HCT116 (cell line): ENCODE data around the gene OLAH. TPM values are rescaled to one million over a fixed set of nuclear protein-coding genes. Genes with fewer than 3 reads are reported as not detected.

Experiments
- ATAC-seq: fragments of 200-7000 bp; cut with Tn5 transposase; 2 replicates; pipeline ENCODE4 v1.9.1; 2020; ENCODE audit warnings: mild to moderate bottlenecking, moderate library complexity
- BruUV-seq: library from RNA; stranded (reverse); fragments of 400-500 nt; replicated peaks from 2 replicates; lab custom pipeline; 2021; lab: Mats Ljungman, UMichigan
- CTCF ChIA-PET: fragments of 300-600 bp; sonication (Branson Sonifier 250); formaldehyde crosslinking; loops from one replicate; lab custom pipeline; 2021; ENCODE audit warnings: antibody characterized with exemption; lab: Charles Lee
- POLR2A ChIA-PET: fragments of 300-600, 350-600 bp; sonication (Branson Sonifier 250); formaldehyde crosslinking; loops from one replicate; lab custom pipeline; 2021; ENCODE audit warnings: antibody characterized with exemption; lab: Charles Lee
- RAD21 ChIA-PET, 2 experiments: fragments of 300-600 bp; sonication (Branson Sonifier 250); formaldehyde crosslinking; loops; one replicate each; lab custom pipeline; 2023; ENCODE audit warnings: low total read pairs in 2 of 2; ENCODE audit not compliant: uncharacterized antibody in 2 of 2, unreplicated experiment in 2 of 2, low non-redundant PET in 1 of 2; lab: Charles Lee
- DNase-seq: peaks from one replicate; pipeline ENCODE4 v3.0.0-alpha.2; 2010; ENCODE audit warnings: low read depth, low spot score
- H2AFZ ChIP-seq: fragments of 200-600 bp; shearing (Covaris generic), sonication (generic); 2 replicates; pipeline ENCODE4 v1.6.1; 2017; ENCODE audit warnings: low read depth, mixed run types, mixed read lengths, antibody characterized with exemption, low read length; ENCODE audit not compliant: poor library complexity, severe bottlenecking
- H3K27ac ChIP-seq: 2 replicates; pipeline ENCODE4 v1.5.1; 2012; ENCODE audit warnings: low read depth, low read length
- H3K27me3 ChIP-seq: fragments of 200-600 bp; sonication (generic); 2 replicates; pipeline ENCODE4 v1.6.1; 2016; ENCODE audit warnings: mixed run types, low read length, mixed read lengths; ENCODE audit not compliant: insufficient read depth
- H3K36me3 ChIP-seq, 2 experiments: fragments of 200-500 bp in 1 of 2; fragments of 200-600 bp in 1 of 2; sonication (Bioruptor generic) in 1 of 2; sonication (generic) in 1 of 2; 2 replicates each; pipeline versions ENCODE4 v1.5.1 to v1.6.1; 2014 to 2016; ENCODE audit warnings: low read length in 2 of 2, inconsistent platforms in 1 of 2, mixed read lengths in 1 of 2, mixed run types in 1 of 2; ENCODE audit not compliant: insufficient read depth in 2 of 2, control insufficient read depth in 1 of 2
- H3K4me1 ChIP-seq, 2 experiments: fragments of 200-600 bp in 1 of 2; sonication (generic) in 1 of 2; 2 replicates each; pipeline versions ENCODE4 v1.5.1 to v1.6.1; 2012 to 2017; ENCODE audit warnings: low read length in 2 of 2, inconsistent platforms in 1 of 2, mild to moderate bottlenecking in 1 of 2, mixed read lengths in 1 of 2, mixed run types in 1 of 2, moderate library complexity in 1 of 2; ENCODE audit not compliant: insufficient read depth in 2 of 2, control insufficient read depth in 1 of 2
- H3K4me2 ChIP-seq: fragments of 200-600 bp; sonication (generic); 2 replicates; pipeline ENCODE4 v1.6.1; 2017; ENCODE audit warnings: mixed run types, low read length, mixed read lengths
- H3K4me3 ChIP-seq, 2 experiments: fragments of 200-600 bp in 1 of 2; sonication (generic) in 1 of 2; replicated peaks in 1 of 2; 2 replicates each; pipeline ENCODE4 v1.5.1; 2011 to 2016; ENCODE audit warnings: low read length in 2 of 2, control low read depth in 1 of 2, low read depth in 1 of 2, mild to moderate bottlenecking in 1 of 2, mixed read lengths in 1 of 2, mixed run types in 1 of 2
- H3K79me2 ChIP-seq: fragments of 200-600 bp; sonication (generic); 2 replicates; pipeline ENCODE4 v1.6.1; 2017; ENCODE audit warnings: mild to moderate bottlenecking, mixed run types, low read length, moderate library complexity, mixed read lengths; ENCODE audit not compliant: insufficient read depth
- H3K9ac ChIP-seq: fragments of 200-600 bp; sonication (generic); 2 replicates; pipeline ENCODE4 v1.6.1; 2016; ENCODE audit warnings: low read length, mixed read lengths
- H3K9me2 ChIP-seq: fragments of 200-600 bp; sonication (generic), shearing (Covaris generic); 2 replicates; pipeline ENCODE4 v1.6.1; 2017; ENCODE audit warnings: mixed run types, mild to moderate bottlenecking, moderate library complexity; ENCODE audit not compliant: insufficient read depth
- H3K9me3 ChIP-seq, 2 experiments: fragments of 200-500 bp in 1 of 2; fragments of 200-600 bp in 1 of 2; sonication (Bioruptor generic) in 1 of 2; sonication (generic) in 1 of 2; 2 replicates each; pipeline ENCODE4 v1.6.1; 2014 to 2017; ENCODE audit warnings: low read length in 2 of 2, mixed read lengths in 2 of 2, inconsistent platforms in 1 of 2, low read depth in 1 of 2, mild to moderate bottlenecking in 1 of 2, mixed run types in 1 of 2, moderate library complexity in 1 of 2; ENCODE audit not compliant: control insufficient read depth in 1 of 2, insufficient read depth in 1 of 2
- H4K20me1 ChIP-seq: fragments of 200-600 bp; sonication (generic), shearing (Covaris generic); 2 replicates; pipeline ENCODE4 v1.6.1; 2017; ENCODE audit warnings: mixed run types, mild to moderate bottlenecking, moderate library complexity; ENCODE audit not compliant: insufficient read depth
- EGR1 ChIP-seq: IDR thresholded peaks from 2 replicates; pipeline ENCODE4 v1.6.1; 2012; ENCODE audit warnings: low read depth
- ELF1 ChIP-seq: IDR thresholded peaks from 2 replicates; pipeline ENCODE4 v1.6.1; 2012; ENCODE audit warnings: low read depth, borderline replicate concordance
- EZH2phosphoT487 ChIP-seq: fragments of 200-600 bp; IDR thresholded peaks from 2 replicates; pipeline ENCODE4 v1.6.1; 2018; ENCODE audit warnings: antibody characterized with exemption, borderline replicate concordance
- JUND ChIP-seq: IDR thresholded peaks from 2 replicates; pipeline ENCODE4 v1.6.1; 2012
- POLR2A ChIP-seq: IDR thresholded peaks from 2 replicates; pipeline ENCODE4 v1.7.0; 2011; ENCODE audit warnings: borderline replicate concordance; ENCODE audit not compliant: insufficient read depth, insufficient read length; ENCODE audit errors: extremely low read depth
- POLR2AphosphoS5 ChIP-seq: IDR thresholded peaks from 2 replicates; pipeline ENCODE4 v1.6.1; 2011; ENCODE audit warnings: mild to moderate bottlenecking, low read depth, low read length, moderate library complexity
- SIN3A ChIP-seq: IDR thresholded peaks from 2 replicates; pipeline ENCODE4 v1.6.1; 2012; ENCODE audit warnings: low read depth
- SP1 ChIP-seq: IDR thresholded peaks from 2 replicates; pipeline ENCODE4 v1.6.1; 2012; ENCODE audit warnings: low read depth
- TCF7L2 ChIP-seq: IDR thresholded peaks from 2 replicates; pipeline ENCODE4 v1.7.0; 2011; ENCODE audit warnings: borderline replicate concordance, inconsistent platforms; ENCODE audit not compliant: insufficient read depth, insufficient read length; ENCODE audit errors: extremely low read depth
- ZFX ChIP-seq: fragments of 450-650 bp; IDR thresholded peaks from 2 replicates; pipeline ENCODE4 v1.6.1; 2017
- intact Hi-C: fragments of 100-400 bp; cut with micrococcal nuclease; formaldehyde crosslinking; loops from 2 replicates; pipeline ENCODE4 v1.10.0; 2022
- total RNA-seq: library from RNA; stranded (reverse); gene quantifications from one replicate; pipeline ENCODE4 v1.2.1, GENCODE V29; 2021; ENCODE audit not compliant: unreplicated experiment
- TF ChIP-seq, protein P1 (sequence below): IDR thresholded peaks from 2 replicates; pipeline ENCODE4 v1.6.1; 2012
- TF ChIP-seq, protein P2 (sequence below): IDR thresholded peaks from 2 replicates; pipeline ENCODE4 v1.6.1; 2011; ENCODE audit warnings: mild to moderate bottlenecking, low read length, moderate library complexity; ENCODE audit not compliant: insufficient replicate concordance; ENCODE audit errors: extremely low read depth
- TF ChIP-seq, protein P3 (sequence below), 3 experiments: fragments of 200-600 bp in 1 of 3; sonication (generic) in 1 of 3; IDR thresholded peaks in 2 of 3; conservative IDR thresholded peaks in 1 of 3; 2 replicates each; pipeline ENCODE4 v1.5.1; 2012 to 2017; ENCODE audit warnings: low read depth in 2 of 3, low read length in 2 of 3, antibody characterized with exemption in 1 of 3, borderline replicate concordance in 1 of 3, control low read depth in 1 of 3, mild to moderate bottlenecking in 1 of 3, mixed read lengths in 1 of 3, mixed run types in 1 of 3, moderate library complexity in 1 of 3; ENCODE audit not compliant: insufficient read depth in 1 of 3

OLAH gene
- total RNA-seq, 1 experiment from 2014 or later: not detected

DNA sequence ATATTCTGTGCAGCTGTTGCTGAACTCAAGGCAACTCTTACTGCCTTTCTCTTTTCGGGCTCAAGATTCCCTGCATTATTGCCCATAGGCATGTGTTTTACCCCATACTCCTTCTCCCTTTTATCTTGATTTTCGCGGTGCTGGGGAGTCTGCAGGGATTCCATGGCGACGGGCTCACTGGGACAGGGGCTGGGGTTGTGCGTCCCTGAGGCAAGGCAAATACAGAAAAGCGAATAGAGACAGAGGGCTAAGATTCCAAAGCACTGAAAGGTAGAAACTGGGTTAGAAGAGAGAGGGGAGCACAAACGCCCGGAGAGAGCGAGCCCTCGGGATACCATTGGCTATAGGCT, 52.9 kb downstream of the OLAH start:
- POLR2A ChIA-PET: no interaction called here
- H3K27me3 ChIP-seq: no peaks in the 10 kb centered on the region
- CTCF ChIA-PET: no interaction called here
- H3K4me2 ChIP-seq: peak overlapping the region; percentile 87
- no peaks in the 10 kb centered on the region; a peak in 1 of 4 replicates for H3K36me3 ChIP-seq
- DNase-seq: no peak
- no peaks in the 10 kb centered on the region for H4K20me1 ChIP-seq
- no peaks in the 10 kb centered on the region for H3K9me2 ChIP-seq
- peaks cover 8 to 22% of the 10 kb centered on the region in 2 experiments for H3K4me1 ChIP-seq
- TF ChIP-seq SP1: no peak
- TF ChIP-seq, protein P1, sequence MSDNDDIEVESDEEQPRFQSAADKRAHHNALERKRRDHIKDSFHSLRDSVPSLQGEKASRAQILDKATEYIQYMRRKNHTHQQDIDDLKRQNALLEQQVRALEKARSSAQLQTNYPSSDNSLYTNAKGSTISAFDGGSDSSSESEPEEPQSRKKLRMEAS: no peak
- H3K4me3 ChIP-seq: peak overlapping the region; percentile 80 to 82
- TSS peak; percentile 61 for BruUV-seq
- intact Hi-C loops: no loop called here
- peak overlapping the region; percentile 74 for H2AFZ ChIP-seq
- no peak for ATAC-seq
- RAD21 ChIA-PET: no interaction called here
- peak overlapping the region; percentile 90 for H3K9ac ChIP-seq
- peak overlapping the region; percentile 98 for H3K27ac ChIP-seq
- peaks cover 44% of the 10 kb centered on the region for H3K79me2 ChIP-seq
- no peaks in the 10 kb centered on the region for H3K9me3 ChIP-seq

DNA sequence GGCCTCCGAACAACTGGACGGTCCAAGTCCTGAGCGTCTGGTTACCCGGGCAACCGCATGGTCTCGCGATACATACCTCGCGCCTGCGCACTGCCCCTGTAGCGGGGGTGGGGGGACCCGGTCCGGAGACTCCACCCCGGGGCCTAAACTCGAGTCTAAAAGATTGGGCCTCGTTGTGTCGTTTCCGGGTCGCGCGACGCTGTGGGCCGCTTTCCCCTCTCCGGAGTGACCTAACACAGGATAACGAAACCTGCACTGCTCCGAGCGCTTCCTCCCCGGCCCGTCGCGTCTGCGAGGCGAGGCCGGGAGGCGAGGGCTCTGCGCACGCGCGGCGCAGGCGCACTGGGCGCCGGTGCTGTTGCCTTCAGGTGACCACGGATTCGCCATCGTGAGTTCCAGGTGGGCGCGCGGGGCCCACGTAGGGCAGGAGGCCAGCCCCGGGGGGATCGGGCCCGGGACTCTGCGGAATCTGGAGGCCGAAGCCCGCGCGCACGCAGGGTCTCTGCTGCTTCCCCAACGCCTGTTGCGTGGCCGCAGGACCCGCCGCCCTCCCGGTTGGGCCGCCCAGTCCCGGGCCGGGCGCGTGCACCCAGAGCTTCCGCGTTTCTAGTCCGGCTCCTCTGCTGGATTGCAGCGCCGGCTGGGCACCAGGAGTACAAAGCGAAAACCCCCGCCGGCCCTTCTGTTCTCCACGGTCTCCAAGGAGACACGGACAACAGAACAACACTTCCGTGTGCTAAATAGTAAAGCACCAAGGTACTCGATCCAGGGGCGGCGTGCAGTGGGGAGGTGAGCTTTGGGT, 53.5 kb downstream of the OLAH start, which contains the start of gene RPP38:
Gene RPP38, plus strand, starts transcription at position 345 of the 802 bp plus-strand sequence. CDS start 5,960 bp downstream, outside the sequence.
- intact Hi-C loops: no loop called here
- Histone ChIP-seq H3K4me2 (peak within 1 kb of the TSS; percentile 87), H3K4me1 (peaks cover 8 to 22% of the 10 kb centered on the region in 2 experiments), H3K9ac (peak within 1 kb of the TSS; percentile 90), H3K27ac (peak within 1 kb of the TSS; percentile 98), H2AFZ (peak within 1 kb of the TSS; percentile 74), H3K4me3 (peak within 1 kb of the TSS; percentile 80 to 82), H4K20me1 (no peaks in the 10 kb centered on the region), H3K79me2 (peaks cover 50% of the 10 kb centered on the region), H3K27me3 (no peaks in the 10 kb centered on the region), H3K36me3 (peaks cover 0 to under 1% of the 10 kb centered on the region in 2 experiments; a peak in 2 of 4 replicates), H3K9me2 (no peaks in the 10 kb centered on the region), H3K9me3 (no peaks in the 10 kb centered on the region)
- ChIA-PET POLR2A (no interaction called here), RAD21 (no interaction called here), CTCF (no interaction called here)
- TF ChIP-seq EGR1: peak; percentile 95
- TF ChIP-seq EZH2phosphoT487: no peak
- TF ChIP-seq, protein P2, sequence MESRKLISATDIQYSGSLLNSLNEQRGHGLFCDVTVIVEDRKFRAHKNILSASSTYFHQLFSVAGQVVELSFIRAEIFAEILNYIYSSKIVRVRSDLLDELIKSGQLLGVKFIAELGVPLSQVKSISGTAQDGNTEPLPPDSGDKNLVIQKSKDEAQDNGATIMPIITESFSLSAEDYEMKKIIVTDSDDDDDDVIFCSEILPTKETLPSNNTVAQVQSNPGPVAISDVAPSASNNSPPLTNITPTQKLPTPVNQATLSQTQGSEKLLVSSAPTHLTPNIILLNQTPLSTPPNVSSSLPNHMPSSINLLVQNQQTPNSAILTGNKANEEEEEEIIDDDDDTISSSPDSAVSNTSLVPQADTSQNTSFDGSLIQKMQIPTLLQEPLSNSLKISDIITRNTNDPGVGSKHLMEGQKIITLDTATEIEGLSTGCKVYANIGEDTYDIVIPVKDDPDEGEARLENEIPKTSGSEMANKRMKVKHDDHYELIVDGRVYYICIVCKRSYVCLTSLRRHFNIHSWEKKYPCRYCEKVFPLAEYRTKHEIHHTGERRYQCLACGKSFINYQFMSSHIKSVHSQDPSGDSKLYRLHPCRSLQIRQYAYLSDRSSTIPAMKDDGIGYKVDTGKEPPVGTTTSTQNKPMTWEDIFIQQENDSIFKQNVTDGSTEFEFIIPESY: peak; percentile 94
- TF ChIP-seq ZFX: peak; percentile 96
- TF ChIP-seq, protein P1: peak; percentile 87
- 0 out of 2 replicates have a peak, but pooled peaks have one; percentile 31 for TF ChIP-seq SIN3A
- peak; percentile 93 for TF ChIP-seq POLR2A
- TF ChIP-seq JUND: no peak
- TF ChIP-seq TCF7L2: no peak
- peak; percentile 96 for TF ChIP-seq POLR2AphosphoS5
- TF ChIP-seq, protein P3, sequence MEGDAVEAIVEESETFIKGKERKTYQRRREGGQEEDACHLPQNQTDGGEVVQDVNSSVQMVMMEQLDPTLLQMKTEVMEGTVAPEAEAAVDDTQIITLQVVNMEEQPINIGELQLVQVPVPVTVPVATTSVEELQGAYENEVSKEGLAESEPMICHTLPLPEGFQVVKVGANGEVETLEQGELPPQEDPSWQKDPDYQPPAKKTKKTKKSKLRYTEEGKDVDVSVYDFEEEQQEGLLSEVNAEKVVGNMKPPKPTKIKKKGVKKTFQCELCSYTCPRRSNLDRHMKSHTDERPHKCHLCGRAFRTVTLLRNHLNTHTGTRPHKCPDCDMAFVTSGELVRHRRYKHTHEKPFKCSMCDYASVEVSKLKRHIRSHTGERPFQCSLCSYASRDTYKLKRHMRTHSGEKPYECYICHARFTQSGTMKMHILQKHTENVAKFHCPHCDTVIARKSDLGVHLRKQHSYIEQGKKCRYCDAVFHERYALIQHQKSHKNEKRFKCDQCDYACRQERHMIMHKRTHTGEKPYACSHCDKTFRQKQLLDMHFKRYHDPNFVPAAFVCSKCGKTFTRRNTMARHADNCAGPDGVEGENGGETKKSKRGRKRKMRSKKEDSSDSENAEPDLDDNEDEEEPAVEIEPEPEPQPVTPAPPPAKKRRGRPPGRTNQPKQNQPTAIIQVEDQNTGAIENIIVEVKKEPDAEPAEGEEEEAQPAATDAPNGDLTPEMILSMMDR (IDR thresholded peaks at IDR 0.05 in 2 of 3, conservative IDR thresholded peaks at IDR 0.05 in 1 of 3; ENCODE audit: borderline replicate concordance in 1 of 3, insufficient read depth in 1 of 3, low read depth in 2 of 3, low read length in 2 of 3): no peak
- TF ChIP-seq ELF1: peak; percentile 59; the same call in 1 of the 2 replicates
- ATAC-seq (peak; percentile 93), DNase-seq (peak; percentile 88)
- BruUV-seq: no TSS peak
